Activated CD4-positive, alpha-beta T cell treated with anti-CD3 and anti-CD28 coated beads for 1 hour (primary cell): Measurements from ENCODE around the gene DLK2.
A peak's percentile ranks its signal among the peaks of the same experiment; 100 is the strongest.
"Not testable (repeated sequence)": the region's sequence is repeated elsewhere in the genome, so short reads cannot be mapped to it uniquely, and the experiment has no call there.

Experiments used
- DNase-seq: peaks from one replicate; pipeline ENCODE4 v3.0.0-alpha.2; 2020

The DLK2 gene

GRCh38 chr6:43481591-43482236 is 26.4 kb upstream of the DLK2 start:
- DNase-seq, result no peak

GRCh38 chr6:43481075-43481474 is 25.7 kb upstream of the DLK2 start:
- DNase-seq, result no peak

GRCh38 chr6:43478008-43478372 is 22.6 kb upstream of the DLK2 start:
- DNase-seq, result no peak

- peak; percentile 96 for DNase-seq
These were observed 22.1 kb upstream of the DLK2 start, which contains the start of gene TJAP1 for GRCh38 chr6:43477235-43478007. Gene TJAP1 (plus strand): TSS chr6:43477570. CDS start chr6:43499002, 21,432 bp downstream.

GRCh38 chr6:43476746-43477145 is 21.4 kb upstream of the DLK2 start:
- no peak for DNase-seq

GRCh38 chr6:43475516-43475915 is 20.2 kb upstream of the DLK2 start:
- DNase-seq, result no peak

GRCh38 chr6:43472515-43472914 is 17.2 kb upstream of the DLK2 start:
- no peak for DNase-seq

- no peak for DNase-seq
These were observed 16.1 kb upstream of the DLK2 start for GRCh38 chr6:43471399-43471798.

GRCh38 chr6:43469947-43470346 is 14.6 kb upstream of the DLK2 start:
- DNase-seq, result no peak

- no peak for DNase-seq
These were observed 13.7 kb upstream of the DLK2 start for GRCh38 chr6:43468748-43469681.

- no peak for DNase-seq
These were observed 12.9 kb upstream of the DLK2 start for GRCh38 chr6:43468240-43468639.

GRCh38 chr6:43467752-43468151 is 12.4 kb upstream of the DLK2 start:
- no peak for DNase-seq

GRCh38 chr6:43467265-43467664 is 11.9 kb upstream of the DLK2 start:
- not testable (repeated sequence) for DNase-seq

GRCh38 chr6:43465948-43466347 is 10.6 kb upstream of the DLK2 start:
- DNase-seq, result no peak

- DNase-seq, result no peak
These were observed 9.0 kb upstream of the DLK2 start for GRCh38 chr6:43464337-43464736.

GRCh38 chr6:43461936-43462335 is 6.6 kb upstream of the DLK2 start:
- no peak for DNase-seq

GRCh38 chr6:43460032-43460431 is 4.7 kb upstream of the DLK2 start:
- no peak for DNase-seq

- no peak for DNase-seq
These were observed 4.2 kb upstream of the DLK2 start for GRCh38 chr6:43459535-43459934.

- not testable (repeated sequence) for DNase-seq
These were observed 2.8 kb upstream of the DLK2 start for GRCh38 chr6:43458154-43458553.

- no peak for DNase-seq
These were observed 2.3 kb upstream of the DLK2 start for GRCh38 chr6:43457643-43458042.

- peak; percentile 18 for DNase-seq
These were observed 435 bp downstream of the DLK2 start for GRCh38 chr6:43454696-43455530.

- peak; percentile 48 for DNase-seq
These were observed 1.1 kb downstream of the DLK2 start for GRCh38 chr6:43454290-43454695.
